ENCODE results near the gene MTHFR. TPM values are rescaled to one million over a fixed set of nuclear protein-coding genes. Genes with fewer than 3 reads are reported as not detected.
A peak's percentile ranks its signal among the peaks of the same experiment; 100 is the strongest.

The MTHFR gene
- total RNA-seq, 4 donors from 2014 or later = 82.0 to 130 (median 87.3) TPM

- Histone ChIP-seq H3K9me3 (no peaks in the 10 kb centered on the region), H3K4me1 (no peaks in the 10 kb centered on the region), H3K36me3 (no peaks in the 10 kb centered on the region), H3K4me3 (peak within 1 kb of the TSS in 1 of 4 donors; percentile 1), H3K27me3 (peaks cover 0 to 7% of the 10 kb centered on the region in 2 donors), H3K27ac (no peak within 1 kb of the TSS)
- no peak for DNase-seq
- TF ChIP-seq CTCF (IDR thresholded peaks at IDR 0.05) (no peak), POLR2A (IDR thresholded peaks at IDR 0.05) (no peak)
Observed at GRCh38 chr1:11761988-11762406, 43.8 kb downstream of the MTHFR start, which contains the start of gene C1orf167. Gene C1orf167 (plus strand): TSS chr1:11762193. CDS start chr1:11764401, 2,208 bp downstream.

DNA sequence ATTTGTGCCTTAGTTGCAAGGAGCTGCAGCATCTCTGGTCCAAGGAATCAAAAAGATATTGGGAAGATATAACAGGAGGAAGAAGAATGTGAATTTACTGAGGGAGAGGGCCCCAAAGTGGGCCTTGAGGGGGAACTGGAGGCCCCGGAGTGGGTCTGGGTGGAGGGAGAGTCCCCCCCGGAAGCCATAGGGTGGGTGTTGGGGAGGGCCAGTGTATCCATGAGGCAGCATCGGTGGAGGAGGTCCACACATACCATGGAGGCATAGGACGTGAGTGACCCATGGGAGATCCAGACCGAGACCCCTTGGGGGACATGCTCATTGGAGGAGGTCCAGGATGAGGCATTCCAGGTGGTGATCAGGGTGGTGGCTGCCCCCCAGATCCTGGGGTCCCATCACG, 44.5 kb downstream of the MTHFR start:
- no peak overlapping the region for H3K27ac ChIP-seq
- H3K27me3 ChIP-seq = peaks cover 0 to 7% of the 10 kb centered on the region in 2 donors

DNA sequence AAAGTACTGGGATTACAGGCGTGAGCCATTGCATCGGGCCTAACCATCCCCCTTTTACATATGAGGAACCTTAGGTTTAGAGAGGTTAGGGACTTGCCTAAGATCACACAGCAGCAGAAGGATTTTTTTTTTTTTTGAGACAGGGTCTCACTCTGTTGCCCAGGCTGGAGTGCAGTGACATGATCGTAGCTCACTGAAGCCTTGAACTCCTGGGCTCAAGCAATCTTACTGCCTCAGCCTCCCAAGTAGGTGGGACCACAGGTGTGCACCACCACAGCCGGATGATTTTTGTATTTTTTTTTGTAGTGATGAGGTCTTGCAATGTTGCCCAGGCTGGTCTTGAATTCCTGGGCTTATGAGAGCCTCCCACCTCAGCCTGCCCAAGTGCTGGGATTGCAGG, 46.0 kb downstream of the MTHFR start:
- H3K27me3 ChIP-seq = peaks cover 0 to 7% of the 10 kb centered on the region in 2 donors
- no peak for DNase-seq
- TF ChIP-seq POLR2A (IDR thresholded peaks at IDR 0.05) (no peak), CTCF (IDR thresholded peaks at IDR 0.05) (no peak)
- H3K9me3 ChIP-seq = no peaks in the 10 kb centered on the region
- no peak overlapping the region for H3K27ac ChIP-seq
- no peaks in the 10 kb centered on the region for H3K4me1 ChIP-seq
- H3K4me3 ChIP-seq = no peak overlapping the region
- no peaks in the 10 kb centered on the region for H3K36me3 ChIP-seq

More for the DNA sequence above, 44.5 kb downstream of the MTHFR start:
- Histone ChIP-seq H3K36me3 (no peaks in the 10 kb centered on the region), H3K4me3 (no peak overlapping the region), H3K9me3 (no peaks in the 10 kb centered on the region), H3K4me1 (no peaks in the 10 kb centered on the region)
- DNase-seq = no peak
- TF ChIP-seq CTCF (IDR thresholded peaks at IDR 0.05) (no peak), POLR2A (IDR thresholded peaks at IDR 0.05) (no peak)

GRCh38 chr1:11757047-11757446, 48.7 kb downstream of the MTHFR start:
- Histone ChIP-seq H3K27ac (no peak overlapping the region), H3K27me3 (peaks cover 0 to 7% of the 10 kb centered on the region in 2 donors), H3K9me3 (no peaks in the 10 kb centered on the region), H3K4me1 (no peaks in the 10 kb centered on the region), H3K4me3 (no peak overlapping the region), H3K36me3 (no peaks in the 10 kb centered on the region)
- no peak for DNase-seq
- TF ChIP-seq POLR2A (IDR thresholded peaks at IDR 0.05) = no peak
- TF ChIP-seq CTCF (IDR thresholded peaks at IDR 0.05) = no peak

DNA sequence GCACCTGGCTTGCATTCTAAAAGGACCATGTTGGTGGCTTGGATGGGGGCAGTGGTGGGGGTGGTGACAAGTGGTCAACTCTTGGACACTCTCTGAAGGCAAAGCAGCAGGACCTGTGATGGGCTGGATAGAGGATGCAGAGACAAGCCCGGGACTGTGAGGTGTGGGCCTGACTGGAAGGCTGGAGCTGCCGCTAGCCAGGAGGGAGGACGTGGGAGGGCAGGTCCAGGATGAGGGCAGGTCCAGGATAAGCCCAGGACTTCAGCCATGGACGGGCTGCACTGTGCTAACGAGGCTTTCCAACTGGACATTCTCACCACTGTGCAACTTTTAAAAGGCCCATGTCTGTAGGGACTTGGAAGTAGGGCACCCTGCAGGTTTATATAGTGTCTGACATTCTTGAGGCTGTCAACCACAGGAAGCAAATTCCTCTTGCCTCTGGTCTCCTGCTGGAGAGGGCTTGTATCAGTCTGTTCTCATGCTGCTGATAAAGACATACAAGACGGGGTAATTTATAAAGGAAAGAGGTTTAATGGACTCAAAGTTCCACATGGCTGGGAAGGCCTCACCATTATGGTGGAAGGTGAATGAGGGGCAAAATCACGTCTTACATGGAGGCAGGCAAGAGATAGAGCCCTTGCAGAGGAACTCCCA, 52.1 kb downstream of the MTHFR start:
- Histone ChIP-seq H3K9me3 (no peaks in the 10 kb centered on the region), H3K27me3 (no peaks in the 10 kb centered on the region), H3K36me3 (no peaks in the 10 kb centered on the region), H3K27ac (no peak overlapping the region), H3K4me3 (no peak overlapping the region), H3K4me1 (no peaks in the 10 kb centered on the region)
- DNase-seq = no peak
- TF ChIP-seq POLR2A (IDR thresholded peaks at IDR 0.05) (no peak), CTCF (IDR thresholded peaks at IDR 0.05) (no peak)
